CD14-positive monocyte (primary cell): ENCODE results near the gene ATP1B1. TPM values are rescaled to one million over a fixed set of nuclear protein-coding genes. Genes with fewer than 3 reads are reported as not detected.

ENCODE experiments used
- DNase-seq, 3 donors: peaks; one replicate each; pipeline ENCODE4 v3.0.0-alpha.2; 2011 to 2022
- H2AFZ ChIP-seq: 2 replicates; pipeline ENCODE4 v1.6.0; 2012; ENCODE audit warnings: mild to moderate bottlenecking, low read depth, low read length, inconsistent platforms; ENCODE audit not compliant: insufficient read depth, poor library complexity, severe bottlenecking
- H3K27ac ChIP-seq, 2 donors: 1 replicate in 1 of 2; 2 replicates in 1 of 2; pipeline ENCODE4 v1.5.1; 2012 to 2013; ENCODE audit warnings: low read length in 2 of 2, control low read depth in 1 of 2, inconsistent platforms in 1 of 2, low read depth in 1 of 2, mild to moderate bottlenecking in 1 of 2
- H3K27me3 ChIP-seq, 2 donors: one replicate each; pipeline versions ENCODE4 v1.6.0 to v1.6.1; 2011 to 2013; ENCODE audit warnings: low read length in 2 of 2; ENCODE audit not compliant: control insufficient read depth in 2 of 2, insufficient read depth in 2 of 2
- H3K36me3 ChIP-seq, 2 donors: replicated peaks in 1 of 2; 1 replicate in 1 of 2; 2 replicates in 1 of 2; pipeline versions ENCODE4 v1.5.1 to v1.6.1; 2012 to 2013; ENCODE audit warnings: low read length in 2 of 2, control low read depth in 1 of 2, inconsistent platforms in 1 of 2, mild to moderate bottlenecking in 1 of 2; ENCODE audit not compliant: insufficient read depth in 2 of 2, control insufficient read depth in 1 of 2
- H3K4me1 ChIP-seq, 2 donors: 1 replicate in 1 of 2; 2 replicates in 1 of 2; pipeline versions ENCODE4 v1.5.1 to v1.6.1; 2012 to 2013; ENCODE audit warnings: low read length in 2 of 2, control low read depth in 1 of 2, inconsistent platforms in 1 of 2, mild to moderate bottlenecking in 1 of 2, moderate library complexity in 1 of 2; ENCODE audit not compliant: insufficient read depth in 2 of 2, control insufficient read depth in 1 of 2
- H3K4me2 ChIP-seq: replicated peaks from 2 replicates; pipeline ENCODE3; 2012; ENCODE audit warnings: low read length, moderate library complexity, mild to moderate bottlenecking; ENCODE audit not compliant: poor library complexity, severe bottlenecking; ENCODE audit errors: extremely low read depth
- H3K4me3 ChIP-seq, 3 experiments: fragments of 200-600 bp in 1 of 3; sonication (generic) in 1 of 3; replicated peaks in 1 of 3; 1 replicate in 2 of 3; 2 replicates in 1 of 3; pipeline ENCODE4 v1.5.1; 2011 to 2013; ENCODE audit warnings: low read length in 3 of 3, mild to moderate bottlenecking in 3 of 3, control low read depth in 2 of 3, low read depth in 2 of 3, inconsistent platforms in 1 of 3, moderate library complexity in 1 of 3
- H3K79me2 ChIP-seq: 2 replicates; pipeline ENCODE4 v1.6.0; 2012; ENCODE audit warnings: mild to moderate bottlenecking, control low read depth, inconsistent platforms, low read length, moderate library complexity; ENCODE audit not compliant: insufficient read depth
- H3K9ac ChIP-seq: 2 replicates; pipeline ENCODE4 v1.6.0; 2017; ENCODE audit warnings: low read length, mild to moderate bottlenecking; ENCODE audit not compliant: insufficient read depth, poor library complexity, severe bottlenecking
- H3K9me3 ChIP-seq, 2 donors: replicated peaks in 1 of 2; 1 replicate in 1 of 2; 2 replicates in 1 of 2; pipeline versions ENCODE4 v1.5.1 to v1.6.1; 2012 to 2013; ENCODE audit warnings: low read length in 2 of 2, control low read depth in 1 of 2; ENCODE audit not compliant: control insufficient read depth in 1 of 2, insufficient read depth in 1 of 2
- H4K20me1 ChIP-seq: 2 replicates; pipeline ENCODE4 v1.6.0; 2012; ENCODE audit warnings: mild to moderate bottlenecking, low read length, control low read depth, moderate library complexity; ENCODE audit not compliant: insufficient read depth
- H3K27ac Mint-ChIP-seq, 7 donors: one replicate each; pipeline ENCODE4 v1.8.0; 2020; ENCODE audit warnings: mild to moderate bottlenecking in 7 of 7, mixed read lengths in 7 of 7, moderate library complexity in 6 of 7, inconsistent platforms in 2 of 7
- H3K27me3 Mint-ChIP-seq, 3 donors: one replicate each; pipeline ENCODE4 v1.8.0; 2021 to 2022; ENCODE audit warnings: low read depth in 3 of 3, mild to moderate bottlenecking in 3 of 3, mixed read lengths in 3 of 3, moderate library complexity in 3 of 3, inconsistent platforms in 1 of 3
- H3K36me3 Mint-ChIP-seq, 2 donors: one replicate each; pipeline ENCODE4 v1.8.0; 2020; ENCODE audit warnings: mixed read lengths in 2 of 2, inconsistent platforms in 1 of 2, mild to moderate bottlenecking in 1 of 2
- H3K4me1 Mint-ChIP-seq: one replicate; pipeline ENCODE4 v1.8.0; 2020; ENCODE audit warnings: mild to moderate bottlenecking, mixed read lengths
- H3K4me3 Mint-ChIP-seq, 2 donors: one replicate each; pipeline ENCODE4 v1.8.0; 2020; ENCODE audit warnings: mild to moderate bottlenecking in 2 of 2, mixed read lengths in 2 of 2, moderate library complexity in 1 of 2
- H3K9me3 Mint-ChIP-seq, 7 donors: one replicate each; pipeline ENCODE4 v1.8.0; 2020 to 2022; ENCODE audit warnings: mixed read lengths in 7 of 7, mild to moderate bottlenecking in 6 of 7, moderate library complexity in 6 of 7, inconsistent platforms in 2 of 7
- WGBS: methylation state at CpG from one replicate; pipeline ENCODE4 v1.1.5; 2013; ENCODE audit warnings: missing lambda C conversion rate; ENCODE audit not compliant: insufficient coverage; 5-methylcytosine and 5-hydroxymethylcytosine counted together
- intact Hi-C, 2 donors: fragments of 100-400 bp; cut with micrococcal nuclease; formaldehyde crosslinking; loops; one replicate each; pipeline versions ENCODE4 v1.15.0 to v1.15.1; 2023
- polyA plus RNA-seq, 3 donors: library from polyadenylated mRNA; depleted of rRNA in 1 of 3; unstranded in 2 of 3; stranded (reverse) in 1 of 3; fragments of 300-500 nt in 2 of 3; fragments of >200 nt in 1 of 3; fragmentation: Illumina TruSeq in 2 of 3; gene quantifications; 1 replicate in 2 of 3; 2 replicates in 1 of 3; pipeline ENCODE4 v1.2.3, GENCODE V29; 2012 to 2021
- TF ChIP-seq, protein P1 (sequence below): fragments of 200-600 bp; IDR thresholded peaks from one replicate; pipeline ENCODE4 v1.8.0; 2022; ENCODE audit warnings: antibody characterized with exemption, mild to moderate bottlenecking

The ATP1B1 gene
- polyA plus RNA-seq, 3 donors = 0.63 to 5.1 (median 0.72) TPM

DNA sequence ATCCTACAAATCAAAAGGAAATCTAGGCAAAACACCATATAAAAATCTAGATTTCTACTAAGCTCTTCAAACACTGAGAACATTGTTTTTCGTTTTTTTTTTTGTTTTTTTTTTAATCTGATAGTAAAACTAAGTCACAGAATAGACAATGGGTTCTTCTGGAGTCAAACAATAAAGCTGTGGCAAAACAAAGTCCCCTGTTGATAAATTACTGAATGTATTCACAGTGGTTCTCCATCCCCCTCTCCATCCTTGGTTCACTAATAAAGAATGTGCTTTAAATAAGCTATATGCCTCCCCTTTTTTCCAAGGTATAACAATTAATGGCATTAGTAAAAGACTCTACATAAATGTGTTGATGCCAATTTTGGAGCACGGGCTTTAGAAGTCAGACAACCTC, 16.7 kb upstream of the ATP1B1 start:
- no peaks in the 10 kb centered on the region for H3K27me3 ChIP-seq
- no peaks in the 10 kb centered on the region for H3K79me2 ChIP-seq
- H3K4me2 ChIP-seq = no peak overlapping the region
- H2AFZ ChIP-seq = no peak overlapping the region
- H3K4me3 Mint-ChIP-seq = no peak overlapping the region
- H3K9me3 ChIP-seq = no peaks in the 10 kb centered on the region
- no peaks in the 10 kb centered on the region for H3K9me3 Mint-ChIP-seq
- H3K27me3 Mint-ChIP-seq = peaks cover 0 to 2% (median 2%) of the 10 kb centered on the region in 3 donors
- no peak overlapping the region for H3K9ac ChIP-seq
- H3K36me3 ChIP-seq = no peaks in the 10 kb centered on the region
- peaks cover 5% of the 10 kb centered on the region for H3K4me1 Mint-ChIP-seq
- intact Hi-C loops = no loop called here
- H4K20me1 ChIP-seq = no peaks in the 10 kb centered on the region
- TF ChIP-seq, protein P1, sequence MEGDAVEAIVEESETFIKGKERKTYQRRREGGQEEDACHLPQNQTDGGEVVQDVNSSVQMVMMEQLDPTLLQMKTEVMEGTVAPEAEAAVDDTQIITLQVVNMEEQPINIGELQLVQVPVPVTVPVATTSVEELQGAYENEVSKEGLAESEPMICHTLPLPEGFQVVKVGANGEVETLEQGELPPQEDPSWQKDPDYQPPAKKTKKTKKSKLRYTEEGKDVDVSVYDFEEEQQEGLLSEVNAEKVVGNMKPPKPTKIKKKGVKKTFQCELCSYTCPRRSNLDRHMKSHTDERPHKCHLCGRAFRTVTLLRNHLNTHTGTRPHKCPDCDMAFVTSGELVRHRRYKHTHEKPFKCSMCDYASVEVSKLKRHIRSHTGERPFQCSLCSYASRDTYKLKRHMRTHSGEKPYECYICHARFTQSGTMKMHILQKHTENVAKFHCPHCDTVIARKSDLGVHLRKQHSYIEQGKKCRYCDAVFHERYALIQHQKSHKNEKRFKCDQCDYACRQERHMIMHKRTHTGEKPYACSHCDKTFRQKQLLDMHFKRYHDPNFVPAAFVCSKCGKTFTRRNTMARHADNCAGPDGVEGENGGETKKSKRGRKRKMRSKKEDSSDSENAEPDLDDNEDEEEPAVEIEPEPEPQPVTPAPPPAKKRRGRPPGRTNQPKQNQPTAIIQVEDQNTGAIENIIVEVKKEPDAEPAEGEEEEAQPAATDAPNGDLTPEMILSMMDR = no peak
- H3K4me1 ChIP-seq = no peaks in the 10 kb centered on the region
- no peak overlapping the region for H3K27ac Mint-ChIP-seq
- no peak for DNase-seq
- no peaks in the 10 kb centered on the region for H3K36me3 Mint-ChIP-seq
- H3K27ac ChIP-seq = no peak overlapping the region
- H3K4me3 ChIP-seq = no peak overlapping the region
- no CpG with 5 or more reads among the region's 2 CpGs for WGBS

DNA sequence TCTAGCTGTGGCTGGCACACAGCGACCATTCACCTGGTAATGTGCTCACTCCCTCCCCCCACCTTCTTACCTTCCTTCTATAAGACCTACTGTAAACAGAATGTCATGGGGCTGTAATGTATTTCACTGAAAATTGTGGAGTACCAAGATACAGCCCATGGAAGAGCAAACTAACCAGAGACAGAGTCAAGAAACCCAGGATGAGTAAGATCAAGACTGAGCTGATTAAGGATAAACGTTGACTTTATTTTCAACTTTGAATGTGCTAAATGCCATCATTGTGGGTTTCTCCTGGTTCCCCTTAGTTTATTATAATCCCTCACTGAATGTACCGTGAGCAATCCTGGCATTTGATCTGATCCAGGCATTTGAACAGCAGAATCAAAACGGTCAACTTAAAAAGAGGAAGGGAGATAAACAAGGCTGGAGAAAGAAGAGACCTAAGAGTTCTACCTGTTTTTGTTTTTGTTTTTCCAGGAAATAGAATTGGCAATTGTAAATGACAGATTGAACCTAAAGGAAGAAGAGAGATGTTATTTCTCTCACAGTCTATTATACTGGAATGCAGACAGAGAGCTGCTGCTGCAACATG, 16.1 kb upstream of the ATP1B1 start:
- no peak overlapping the region for H3K4me3 Mint-ChIP-seq
- H3K27ac Mint-ChIP-seq = peak overlapping the region in 2 of 7 donors; percentile 5 to 55
- Histone ChIP-seq H2AFZ (peak overlapping the region; percentile 9), H3K79me2 (no peaks in the 10 kb centered on the region), H3K9me3 (no peaks in the 10 kb centered on the region), H3K4me3 (no peak overlapping the region), H3K4me2 (no peak overlapping the region), H3K27me3 (no peaks in the 10 kb centered on the region), H4K20me1 (no peaks in the 10 kb centered on the region), H3K4me1 (no peaks in the 10 kb centered on the region), H3K36me3 (no peaks in the 10 kb centered on the region), H3K9ac (no peak overlapping the region), H3K27ac (no peak overlapping the region)
- no peaks in the 10 kb centered on the region for H3K9me3 Mint-ChIP-seq
- H3K27me3 Mint-ChIP-seq = peaks cover 0 to 2% (median under 1%) of the 10 kb centered on the region in 3 donors
- peaks cover 5% of the 10 kb centered on the region for H3K4me1 Mint-ChIP-seq
- intact Hi-C loops = no loop called here
- no peaks in the 10 kb centered on the region for H3K36me3 Mint-ChIP-seq
- DNase-seq = no peak
- TF ChIP-seq, protein P1 = no peak
- 56% methylated on average over 2 of the region's 4 CpGs for WGBS
